NOMO-1 (cell line): Measurements from ENCODE around the gene KIR2DL1.
A peak's percentile ranks its signal among the peaks of the same experiment; 100 is the strongest.
"Not testable (repeated sequence)": the region's sequence is repeated elsewhere in the genome, so short reads cannot be mapped to it uniquely, and the experiment has no call there.

Source experiments
- DNase-seq, 2 experiments: peaks; one replicate each; lab custom pipeline; 2025; ENCODE audit not compliant: unreplicated experiment in 2 of 2; lab: John Stamatoyannopoulos, UW

The KIR2DL1 gene

DNA sequence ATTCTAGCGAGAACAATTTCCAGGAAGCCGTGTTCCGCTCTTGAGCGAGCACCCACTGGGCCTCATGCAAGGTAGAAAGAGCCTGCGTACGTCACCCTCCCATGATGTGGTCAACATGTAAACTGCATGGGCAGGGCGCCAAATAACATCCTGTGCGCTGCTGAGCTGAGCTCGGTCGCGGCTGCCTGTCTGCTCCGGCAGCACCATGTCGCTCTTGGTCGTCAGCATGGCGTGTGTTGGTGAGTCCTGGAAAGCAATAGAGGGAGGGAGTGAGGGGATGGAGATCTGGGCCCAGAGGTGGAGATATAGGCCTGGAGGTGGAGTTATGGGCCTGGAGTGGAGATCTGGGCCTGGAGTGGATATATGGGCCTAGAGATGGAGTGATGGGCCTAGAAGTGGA lies at the start of gene KIR2DL1:
Gene KIR2DL1, plus strand, starts transcription at position 148 of the 400 bp plus-strand sequence. Its CDS starts 58 bp downstream, at position 206.
- DNase-seq: not testable (repeated sequence)

DNA sequence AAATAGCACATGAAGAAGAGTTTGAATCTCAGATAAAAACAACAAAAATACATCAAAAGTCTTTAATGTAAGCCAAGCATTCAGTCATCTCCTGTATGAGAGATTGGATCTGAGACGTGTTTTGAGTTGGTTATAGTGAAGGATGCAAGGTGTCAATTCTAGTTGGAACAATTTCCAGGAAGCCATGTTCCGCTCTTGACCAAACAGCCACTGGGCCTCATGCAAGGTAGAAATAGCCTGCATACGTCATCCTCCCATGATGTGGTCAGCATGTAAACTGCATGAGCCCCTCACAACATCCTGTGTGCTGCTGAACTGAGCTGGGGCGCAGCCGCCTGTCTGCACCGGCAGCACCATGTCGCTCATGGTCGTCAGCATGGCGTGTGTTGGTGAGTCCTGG lies 45.5 kb upstream of the KIR2DL1 start, which contains the start of gene KIR3DL3:
Gene KIR3DL3, plus strand, starts transcription at position 301 of the 400 bp plus-strand sequence. Its CDS starts 55 bp downstream, at position 356.
- DNase-seq: no peak

DNA sequence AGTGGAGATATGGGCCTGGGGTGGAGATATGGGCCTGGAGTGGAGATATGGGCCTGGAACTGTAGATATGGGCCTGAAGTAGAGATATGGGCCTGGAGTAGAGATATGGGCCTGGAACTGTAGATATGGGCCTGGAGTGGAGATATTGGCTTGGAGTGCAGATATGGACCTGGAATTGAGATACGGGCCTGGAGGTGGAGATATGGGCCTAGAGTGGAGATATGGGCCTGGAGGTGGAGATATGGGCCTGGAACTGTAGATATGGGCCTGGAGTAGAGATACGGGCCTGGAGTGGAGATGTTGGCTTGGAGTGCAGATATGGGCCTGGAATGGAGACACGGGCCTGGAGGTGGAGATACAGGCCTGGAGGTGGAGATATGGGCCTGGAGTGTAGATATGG lies 44.9 kb upstream of the KIR2DL1 start:
- no peak for DNase-seq

DNA sequence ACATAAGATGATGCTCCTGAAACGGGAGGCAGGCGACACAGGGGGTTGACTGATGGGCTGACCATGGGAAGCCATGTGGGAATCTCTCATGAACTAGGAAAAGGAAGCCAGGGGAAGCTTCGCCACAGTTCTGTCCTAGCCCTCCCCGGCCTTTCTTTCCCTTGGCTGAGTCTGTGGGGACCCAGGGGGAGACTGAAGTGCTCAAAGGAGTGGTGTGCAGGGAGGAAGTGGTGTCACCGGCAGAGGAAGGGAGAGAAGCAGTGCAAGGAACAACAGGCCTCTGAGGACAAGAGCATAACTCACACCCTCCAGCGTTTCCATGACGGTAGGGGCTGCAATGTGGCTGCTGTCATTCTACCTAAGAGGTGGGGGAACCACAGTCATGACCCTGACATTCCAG lies 44.3 kb upstream of the KIR2DL1 start:
- no peak for DNase-seq

DNA sequence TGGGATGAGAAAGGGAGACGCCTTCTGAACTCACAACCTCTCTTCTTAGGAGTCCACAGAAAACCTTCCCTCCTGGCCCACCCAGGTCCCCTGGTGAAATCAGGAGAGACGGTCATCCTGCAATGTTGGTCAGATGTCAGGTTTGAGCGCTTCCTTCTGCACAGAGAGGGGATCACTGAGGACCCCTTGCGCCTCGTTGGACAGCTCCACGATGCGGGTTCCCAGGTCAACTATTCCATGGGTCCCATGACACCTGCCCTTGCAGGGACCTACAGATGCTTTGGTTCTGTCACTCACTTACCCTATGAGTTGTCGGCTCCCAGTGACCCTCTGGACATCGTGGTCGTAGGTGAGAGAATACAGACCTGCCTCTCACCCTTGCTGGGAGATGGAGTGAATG lies 42.0 kb upstream of the KIR2DL1 start:
- DNase-seq: no peak

DNA sequence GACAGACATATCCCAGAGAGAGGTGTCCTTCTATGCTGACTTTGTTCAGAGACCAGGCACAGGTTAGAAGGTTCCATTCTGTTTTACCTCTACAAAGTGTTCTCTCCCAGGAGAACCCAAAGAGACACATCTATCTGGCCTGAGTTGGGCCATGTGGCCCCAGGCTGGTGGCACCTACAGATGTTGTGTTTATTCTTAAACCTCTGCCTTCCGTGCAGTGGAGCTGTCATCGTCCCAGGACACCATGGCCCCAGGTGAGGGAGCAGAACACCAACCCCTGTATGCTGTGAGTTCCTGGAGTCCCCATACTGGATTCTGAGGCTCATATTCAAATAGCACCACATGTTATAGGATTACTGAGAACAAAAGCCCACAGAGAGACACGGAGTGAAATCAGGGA lies 41.4 kb upstream of the KIR2DL1 start:
- DNase-seq: no peak

DNA sequence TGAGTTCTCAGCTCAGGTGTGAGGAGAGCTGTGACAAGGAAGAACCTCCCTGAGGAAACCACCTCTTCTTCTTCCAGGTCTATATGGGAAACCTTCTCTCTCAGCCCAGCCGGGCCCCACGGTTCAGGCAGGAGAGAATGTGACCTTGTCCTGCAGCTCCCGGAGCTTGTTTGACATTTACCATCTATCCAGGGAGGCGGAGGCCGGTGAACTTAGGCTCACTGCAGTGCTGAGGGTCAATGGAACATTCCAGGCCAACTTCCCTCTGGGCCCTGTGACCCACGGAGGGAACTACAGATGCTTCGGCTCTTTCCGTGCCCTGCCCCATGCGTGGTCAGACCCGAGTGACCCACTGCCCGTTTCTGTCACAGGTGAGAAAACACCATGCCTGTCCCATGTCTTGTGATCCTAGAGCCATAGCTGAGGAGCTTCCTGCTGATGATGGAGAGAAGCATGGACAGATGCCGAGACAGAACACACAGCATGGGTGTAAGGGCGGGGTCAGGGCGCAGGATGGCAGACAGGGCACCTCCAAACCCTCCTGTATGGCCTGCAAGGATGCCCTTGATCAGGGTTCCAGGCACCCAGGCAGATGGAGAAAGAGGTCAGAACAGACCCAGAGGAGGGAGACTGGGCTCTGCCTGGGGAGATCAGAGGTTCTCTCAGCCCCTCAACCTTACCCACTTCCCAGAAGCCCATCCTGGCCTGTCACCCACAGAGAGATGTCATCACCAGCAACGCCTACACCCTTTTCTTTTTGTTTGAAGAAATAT lies 40.0 kb upstream of the KIR2DL1 start:
- DNase-seq: no peak

DNA sequence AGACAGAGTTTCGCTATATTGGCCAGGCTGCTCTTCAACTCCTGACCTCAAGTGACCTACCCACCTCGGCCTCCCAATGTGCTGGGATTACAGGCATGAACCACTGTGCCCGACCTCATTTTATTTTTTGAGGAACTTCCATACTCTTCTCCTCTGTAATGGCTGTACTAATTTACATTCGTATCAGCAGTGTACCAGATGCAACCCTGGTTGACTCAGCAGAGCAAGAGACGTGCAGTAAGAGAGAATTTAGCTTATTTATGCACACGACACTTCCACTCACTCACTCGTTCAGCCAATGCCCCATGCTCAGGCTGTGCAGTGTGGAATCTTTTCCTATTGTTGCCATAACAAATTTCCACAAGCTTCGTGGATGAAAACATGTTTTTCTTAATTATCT lies 38.4 kb upstream of the KIR2DL1 start:
- DNase-seq: no peak

DNA sequence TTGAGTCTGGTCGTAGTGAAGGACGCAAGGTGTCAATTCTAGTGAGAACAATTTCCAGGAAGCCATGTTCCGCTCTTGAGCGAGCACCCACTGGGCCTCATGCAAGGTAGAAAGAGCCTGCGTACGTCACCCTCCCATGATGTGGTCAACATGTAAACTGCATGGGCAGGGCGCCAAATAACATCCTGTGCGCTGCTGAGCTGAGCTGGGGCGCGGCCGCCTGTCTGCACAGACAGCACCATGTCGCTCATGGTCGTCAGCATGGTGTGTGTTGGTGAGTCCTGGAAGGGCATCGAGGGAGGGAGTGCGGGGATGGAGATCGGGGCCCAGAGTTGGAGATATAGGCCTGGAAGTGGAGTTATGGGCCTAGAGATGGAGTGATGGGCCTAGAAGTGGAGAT lies 31.3 kb upstream of the KIR2DL1 start, which contains the start of gene KIR2DL3:
Gene KIR2DL3, plus strand, starts transcription at position 208 of the 400 bp plus-strand sequence. Its CDS starts 33 bp downstream, at position 241.
- not testable (repeated sequence) for DNase-seq

DNA sequence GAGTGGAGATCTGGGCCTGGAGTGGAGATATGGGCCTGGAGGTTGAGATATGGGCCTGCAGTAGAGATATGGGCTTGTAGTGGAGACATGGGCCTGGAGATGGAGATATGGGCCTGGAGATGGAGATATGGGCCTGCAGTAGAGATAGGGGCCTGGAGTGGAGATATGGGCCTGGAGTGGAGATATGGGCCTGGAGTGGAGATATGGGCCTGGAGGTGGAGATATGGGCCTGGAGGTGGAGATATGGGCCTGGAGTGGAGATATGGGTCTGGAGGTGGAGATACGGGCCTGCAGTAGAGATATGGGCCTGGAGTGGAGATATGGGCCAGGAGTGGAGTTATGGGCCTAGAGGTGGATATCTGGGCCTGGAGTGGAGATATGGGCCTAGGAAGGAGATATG lies 30.9 kb upstream of the KIR2DL1 start:
- DNase-seq: no peak

DNA sequence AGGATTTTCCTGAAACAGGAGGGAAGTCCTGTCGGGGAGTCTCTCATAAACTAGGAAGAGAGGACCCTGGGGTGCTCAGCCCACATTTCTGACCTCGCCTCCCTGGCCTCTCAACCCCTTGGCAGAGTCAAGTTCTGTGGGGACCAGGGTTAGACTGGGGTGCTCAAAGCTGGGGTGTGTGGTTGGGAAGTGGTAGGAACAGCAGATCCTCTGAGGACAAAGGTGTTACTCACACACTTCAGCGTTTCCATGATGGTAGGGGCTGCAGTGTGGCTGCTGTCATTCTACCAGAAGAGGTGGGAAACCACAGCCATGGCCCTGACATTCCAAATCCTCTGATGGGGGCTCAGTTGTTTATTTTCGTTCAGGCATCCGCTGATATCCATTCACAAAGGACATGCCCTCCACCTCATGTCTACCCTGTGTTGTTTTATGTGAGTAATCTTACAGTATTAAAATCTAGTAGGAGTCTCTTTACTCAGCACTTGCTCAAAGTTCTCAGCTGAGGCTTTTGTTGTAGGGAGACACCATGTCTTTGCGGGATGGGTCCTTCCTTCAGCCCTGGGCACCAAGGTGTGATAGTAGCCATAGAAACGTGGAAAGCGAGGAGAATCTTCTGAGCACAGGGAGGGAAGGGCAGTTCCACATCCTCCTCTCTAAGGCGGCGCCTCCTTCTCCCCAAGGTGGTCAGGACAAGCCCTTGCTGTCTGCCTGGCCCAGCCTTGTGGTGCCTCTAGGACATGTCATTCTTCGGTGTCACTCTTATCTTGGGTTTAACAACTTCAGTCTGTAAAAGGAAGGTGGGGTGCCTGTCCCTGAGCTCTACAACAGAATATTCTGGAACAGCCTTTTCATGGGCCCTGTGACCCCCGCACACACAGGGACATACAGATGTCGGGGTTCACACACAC lies 29.8 kb upstream of the KIR2DL1 start:
- DNase-seq: no peak

DNA sequence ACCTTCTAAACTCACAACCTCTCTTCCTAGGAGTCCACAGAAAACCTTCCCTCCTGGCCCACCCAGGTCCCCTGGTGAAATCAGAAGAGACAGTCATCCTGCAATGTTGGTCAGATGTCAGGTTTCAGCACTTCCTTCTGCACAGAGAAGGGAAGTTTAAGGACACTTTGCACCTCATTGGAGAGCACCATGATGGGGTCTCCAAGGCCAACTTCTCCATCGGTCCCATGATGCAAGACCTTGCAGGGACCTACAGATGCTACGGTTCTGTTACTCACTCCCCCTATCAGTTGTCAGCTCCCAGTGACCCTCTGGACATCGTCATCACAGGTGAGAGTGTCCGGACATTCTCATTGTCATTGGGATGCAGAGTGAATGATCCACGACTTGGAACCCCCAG lies 27.6 kb upstream of the KIR2DL1 start:
- DNase-seq: not testable (repeated sequence)

DNA sequence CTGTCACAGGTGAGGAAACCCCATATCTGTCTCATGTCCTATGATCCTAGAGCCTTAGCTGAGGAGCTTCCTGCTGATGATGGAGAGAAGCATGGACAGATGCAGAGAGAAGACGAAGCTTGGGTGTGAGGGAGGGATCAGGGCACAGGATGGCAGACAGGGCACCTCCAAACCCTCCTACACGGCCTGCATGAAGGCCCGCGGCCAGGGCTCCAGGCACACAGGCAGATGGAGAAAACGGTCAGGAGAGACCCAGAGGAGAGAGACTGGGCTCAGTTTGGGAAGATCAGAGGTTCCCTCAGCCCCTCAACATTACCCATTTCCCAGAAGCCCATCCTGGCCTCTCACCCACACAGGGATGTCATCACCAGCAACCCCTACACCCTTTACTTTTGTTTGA lies 25.5 kb upstream of the KIR2DL1 start:
- not testable (repeated sequence) for DNase-seq

DNA sequence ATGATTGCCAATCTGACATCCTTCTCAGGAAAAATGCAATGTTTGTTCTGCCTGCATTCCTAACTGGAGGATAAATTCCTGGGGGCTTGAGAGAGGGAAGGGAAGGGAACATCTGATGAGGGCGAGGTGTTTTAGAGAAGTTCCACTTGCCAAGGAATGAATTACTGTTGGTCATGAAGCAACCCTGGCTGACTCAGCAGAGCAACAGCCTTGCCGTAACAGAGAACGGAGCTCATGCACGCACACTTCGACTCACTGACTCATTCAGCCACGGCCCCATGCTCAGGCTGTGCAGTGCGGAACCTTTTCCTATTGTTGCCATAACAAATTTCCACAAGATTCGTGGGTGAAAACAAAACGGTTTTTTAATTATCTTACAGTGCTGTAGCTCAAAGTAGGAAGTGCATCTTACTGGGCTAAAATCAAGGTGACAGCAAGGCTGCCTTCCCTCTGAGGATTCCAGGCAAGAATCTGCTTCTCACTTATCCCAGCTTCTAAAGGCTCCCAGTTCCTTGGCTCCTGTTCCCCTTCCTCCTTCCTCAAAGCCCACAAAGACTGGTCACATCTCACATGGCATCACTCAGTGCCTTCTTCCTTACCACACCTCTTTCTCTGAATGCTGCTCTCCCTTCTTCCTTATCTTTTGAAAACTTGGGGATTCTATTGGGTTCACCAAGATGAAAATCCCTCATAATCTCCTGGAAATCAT lies 21.8 kb upstream of the KIR2DL1 start:
- peak; percentile 85 to 90 for DNase-seq

DNA sequence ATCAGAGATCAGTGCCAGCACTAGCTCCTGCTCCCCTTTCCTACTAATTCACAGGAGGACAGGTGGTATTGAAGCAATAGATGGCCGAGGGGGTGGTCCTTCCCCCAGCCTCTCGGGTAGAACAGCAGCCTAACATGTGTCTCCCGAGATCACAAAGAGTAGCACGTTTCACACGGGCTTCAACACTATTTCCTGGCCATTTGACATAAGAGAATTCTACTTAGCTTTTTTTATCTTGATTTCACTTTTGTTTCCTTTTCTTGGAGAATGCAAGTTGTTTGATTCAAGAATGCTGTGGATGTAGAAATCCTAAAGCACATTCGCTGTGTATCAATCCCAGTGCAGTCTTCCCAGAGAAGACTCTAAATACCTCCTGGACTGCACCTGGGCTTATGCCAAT lies 19.3 kb upstream of the KIR2DL1 start:
- DNase-seq: peak in 1 of 2 experiments; percentile 22

DNA sequence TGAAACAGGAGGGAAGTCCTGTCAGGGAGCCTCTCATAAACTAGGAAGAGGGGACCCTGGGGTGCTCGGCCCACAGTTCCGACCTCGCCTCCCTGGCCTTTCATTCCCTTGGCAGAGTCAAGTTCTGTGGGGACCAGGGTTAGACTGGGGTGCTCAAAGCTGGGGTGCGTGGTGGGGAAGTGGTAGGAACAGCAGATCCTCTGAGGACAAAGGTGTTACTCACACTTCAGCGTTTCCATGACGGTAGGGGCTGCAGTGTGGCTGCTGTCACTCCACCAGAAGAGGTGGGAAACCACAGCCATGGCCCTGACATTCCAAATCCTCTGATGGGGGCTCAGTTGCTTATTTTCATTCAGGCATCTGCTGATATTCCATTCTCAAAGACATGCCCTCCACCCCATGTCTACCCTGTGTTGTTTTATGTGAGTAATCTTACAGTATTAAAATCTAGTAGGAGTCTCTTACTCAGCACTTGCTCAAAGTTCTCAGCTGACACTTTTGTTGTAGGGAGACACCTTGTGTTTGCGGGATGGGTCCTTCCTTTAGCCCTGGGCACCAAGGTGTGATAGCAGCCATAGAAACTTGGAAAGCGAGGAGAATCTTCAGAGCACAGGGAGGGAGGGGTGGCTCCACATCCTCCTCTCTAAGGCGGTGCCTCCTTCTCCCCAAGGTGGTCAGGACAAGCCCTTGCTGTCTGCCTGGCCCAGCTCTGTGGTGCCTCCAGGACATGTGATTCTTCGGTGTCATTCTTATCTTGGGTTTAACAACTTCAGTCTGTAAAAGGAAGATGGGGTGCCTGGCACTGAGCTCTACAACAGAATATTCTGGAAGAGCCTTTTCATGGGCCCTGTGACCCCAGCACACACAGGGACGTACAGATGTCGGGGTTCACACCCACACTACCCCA lies 13.1 kb upstream of the KIR2DL1 start:
- not testable (repeated sequence) for DNase-seq

DNA sequence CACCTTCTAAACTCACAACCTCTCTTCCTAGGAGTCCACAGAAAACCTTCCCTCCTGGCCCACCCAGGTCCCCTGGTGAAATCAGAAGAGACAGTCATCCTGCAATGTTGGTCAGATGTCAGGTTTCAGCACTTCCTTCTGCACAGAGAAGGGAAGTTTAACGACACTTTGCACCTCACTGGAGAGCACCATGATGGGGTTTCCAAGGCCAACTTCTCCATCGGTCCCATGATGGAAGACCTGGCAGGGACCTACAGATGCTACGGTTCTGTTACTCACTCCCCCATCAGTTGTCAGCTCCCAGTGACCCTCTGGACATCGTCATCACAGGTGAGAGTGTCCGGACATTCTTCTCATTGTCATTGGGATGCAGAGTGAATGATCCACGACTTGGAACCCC lies 11.0 kb upstream of the KIR2DL1 start:
- DNase-seq: peak in 1 of 2 experiments; percentile 23

DNA sequence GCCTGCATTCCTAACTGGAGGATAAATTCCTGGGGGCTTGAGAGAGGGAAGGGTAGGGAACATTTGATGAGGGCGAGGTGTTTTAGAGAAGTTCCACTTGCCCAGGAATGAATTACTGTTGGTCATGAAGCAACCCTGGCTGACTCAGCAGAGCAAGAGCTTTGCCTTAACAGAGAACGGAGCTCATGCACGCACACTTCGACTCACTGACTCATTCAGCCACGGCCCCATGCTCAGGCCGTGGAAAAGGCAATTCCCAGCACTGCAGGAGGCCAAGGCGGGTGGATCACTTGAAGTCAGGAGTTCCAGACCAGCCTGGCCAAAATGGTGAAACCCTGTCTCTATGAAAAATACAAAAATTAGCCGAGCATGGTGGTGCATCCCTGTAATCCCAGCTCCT lies 5.4 kb upstream of the KIR2DL1 start:
- DNase-seq: peak; percentile 80 to 82

DNA sequence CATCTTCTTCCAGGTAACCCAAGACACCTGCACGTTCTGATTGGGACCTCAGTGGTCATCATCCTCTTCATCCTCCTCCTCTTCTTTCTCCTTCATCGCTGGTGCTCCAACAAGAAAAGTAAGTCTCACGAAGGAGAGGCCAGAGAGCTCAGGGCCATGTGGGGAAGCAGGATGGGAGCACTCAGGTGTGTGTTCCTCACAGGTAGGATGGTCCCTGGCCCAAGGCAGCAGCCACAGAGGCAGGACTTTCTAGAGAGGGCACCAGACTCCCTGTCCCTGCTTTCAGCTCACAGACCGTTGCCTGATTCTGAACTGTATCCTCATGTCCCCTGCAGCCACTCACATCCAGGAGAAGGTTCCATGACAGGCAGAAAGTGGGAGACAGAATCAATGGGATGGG lies 3.1 kb upstream of the KIR2DL1 start:
- not testable (repeated sequence) for DNase-seq

DNA sequence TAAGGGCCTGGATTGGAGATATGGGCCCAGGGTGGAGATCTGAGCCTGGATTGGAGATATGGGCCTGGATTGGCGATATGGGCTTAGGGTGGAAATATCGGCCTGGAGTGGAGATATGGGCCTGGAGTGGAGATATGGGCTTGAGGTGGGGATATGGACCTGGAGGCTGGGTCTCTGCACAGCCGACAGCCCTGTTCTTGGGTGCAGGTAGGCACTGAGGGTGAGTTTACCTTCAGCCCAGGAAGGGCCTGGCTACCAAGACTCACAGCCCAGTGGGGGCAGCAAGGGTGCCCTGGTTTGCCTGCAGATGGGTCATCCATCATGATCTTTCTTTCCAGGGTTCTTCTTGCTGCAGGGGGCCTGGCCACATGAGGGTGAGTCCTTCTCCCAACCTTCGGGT lies 918 bp downstream of the KIR2DL1 start:
- not testable (repeated sequence) for DNase-seq
